IMR-90 (cell line): ENCODE measurements around the gene BCAR1. TPM values are rescaled to one million over a fixed set of nuclear protein-coding genes. Genes with fewer than 3 reads are reported as not detected.

Experiments
- ATAC-seq: fragments of 200-7000 bp; cut with Tn5 transposase; 2 replicates; pipeline ENCODE4 v1.9.1; 2020; ENCODE audit warnings: low read depth, mild to moderate bottlenecking, moderate library complexity
- BruUV-seq: library from RNA; stranded (reverse); fragments of 400-500 nt; replicated peaks from 2 replicates; lab custom pipeline; 2021; lab: Mats Ljungman, UMichigan
- CTCF ChIA-PET: fragments of 300-600 bp; formaldehyde crosslinking; extraction: SDS; loops from one replicate; lab custom pipeline; 2021; ENCODE audit warnings: antibody characterized with exemption; lab: Yijun Ruan, JAX
- POLR2A ChIA-PET: fragments of 300-600 bp; sonication (Branson Sonifier 250); formaldehyde crosslinking; loops from one replicate; lab custom pipeline; 2022; ENCODE audit warnings: antibody characterized with exemption; ENCODE audit not compliant: unreplicated experiment; lab: Charles Lee
- DNase-seq: peaks from one replicate; pipeline ENCODE4 v3.0.0; 2013
- H2AFZ ChIP-seq: replicated peaks from 2 replicates; pipeline ENCODE3; 2013; ENCODE audit warnings: low read length, mild to moderate bottlenecking; ENCODE audit not compliant: poor library complexity
- H2AK5ac ChIP-seq: 2 replicates; pipeline ENCODE4 v1.6.1; 2013; ENCODE audit warnings: low read depth, low read length, inconsistent platforms
- H2AK9ac ChIP-seq: replicated peaks from 2 replicates; pipeline ENCODE3; 2013; ENCODE audit warnings: mild to moderate bottlenecking, low read depth, low read length, moderate library complexity; ENCODE audit not compliant: poor library complexity
- H2BK120ac ChIP-seq: 2 replicates; pipeline ENCODE4 v1.6.1; 2013; ENCODE audit warnings: low read depth, low read length, inconsistent platforms
- H2BK15ac ChIP-seq: 3 replicates; pipeline ENCODE4 v1.6.1; 2013; ENCODE audit warnings: low read depth, low read length, inconsistent platforms
- H2BK20ac ChIP-seq: 2 replicates; pipeline ENCODE4 v1.6.1; 2013; ENCODE audit warnings: low read depth, mild to moderate bottlenecking, inconsistent platforms, low read length, moderate library complexity
- H2BK5ac ChIP-seq: 2 replicates; pipeline ENCODE4 v1.6.1; 2013; ENCODE audit warnings: mild to moderate bottlenecking, low read depth, low read length, inconsistent platforms; ENCODE audit not compliant: poor library complexity, severe bottlenecking
- H3K14ac ChIP-seq: replicated peaks from 2 replicates; pipeline ENCODE4 v1.6.1; 2013; ENCODE audit warnings: low read depth, low read length, inconsistent platforms
- H3K18ac ChIP-seq: 2 replicates; pipeline ENCODE4 v1.6.1; 2013; ENCODE audit warnings: low read depth, low read length, control low read depth
- H3K23ac ChIP-seq: 2 replicates; pipeline ENCODE4 v1.6.1; 2013; ENCODE audit warnings: low read depth, low read length, inconsistent platforms
- H3K27ac ChIP-seq: 2 replicates; pipeline ENCODE4 v1.5.1; 2013; ENCODE audit warnings: mild to moderate bottlenecking, control low read depth, low read length; ENCODE audit not compliant: insufficient read depth
- H3K27me3 ChIP-seq: 2 replicates; pipeline ENCODE4 v1.6.1; 2013; ENCODE audit warnings: low read length; ENCODE audit not compliant: control insufficient read depth, insufficient read depth
- H3K36me3 ChIP-seq: 2 replicates; pipeline ENCODE4 v1.6.1; 2013; ENCODE audit warnings: low read length, mixed read lengths; ENCODE audit not compliant: control insufficient read depth, insufficient read depth
- H3K4ac ChIP-seq: 2 replicates; pipeline ENCODE4 v1.6.1; 2013; ENCODE audit warnings: low read depth, low read length, inconsistent platforms
- H3K4me1 ChIP-seq: 2 replicates; pipeline ENCODE4 v1.6.1; 2013; ENCODE audit warnings: low read length, mixed read lengths; ENCODE audit not compliant: control insufficient read depth, insufficient read depth
- H3K4me2 ChIP-seq: 2 replicates; pipeline ENCODE4 v1.6.1; 2013; ENCODE audit warnings: low read depth, mild to moderate bottlenecking, control low read depth, low read length, moderate library complexity
- H3K4me3 ChIP-seq: 2 replicates; pipeline ENCODE4 v1.5.1; 2013; ENCODE audit warnings: low read depth, mild to moderate bottlenecking, control low read depth, low read length, moderate library complexity; ENCODE audit not compliant: insufficient read depth
- H3K56ac ChIP-seq: 2 replicates; pipeline ENCODE4 v1.6.1; 2013; ENCODE audit warnings: low read length, inconsistent platforms; ENCODE audit not compliant: insufficient read depth; ENCODE audit errors: extremely low read depth
- H3K79me1 ChIP-seq, 2 experiments: 2 replicates each; pipeline ENCODE4 v1.6.1; 2013; ENCODE audit warnings: low read length in 2 of 2, inconsistent platforms in 1 of 2, low read depth in 1 of 2
- H3K9ac ChIP-seq: 2 replicates; pipeline ENCODE4 v1.6.1; 2013; ENCODE audit warnings: low read depth, low read length, control low read depth
- H3K9me1 ChIP-seq: 2 replicates; pipeline ENCODE4 v1.6.1; 2013; ENCODE audit warnings: low read length, inconsistent platforms; ENCODE audit not compliant: insufficient read depth
- H3K9me3 ChIP-seq: 2 replicates; pipeline ENCODE4 v1.6.1; 2013; ENCODE audit warnings: low read length; ENCODE audit not compliant: control insufficient read depth, insufficient read depth
- H4K20me1 ChIP-seq: 2 replicates; pipeline ENCODE4 v1.6.1; 2013; ENCODE audit warnings: low read length, inconsistent platforms; ENCODE audit not compliant: insufficient read depth
- H4K5ac ChIP-seq: 2 replicates; pipeline ENCODE4 v1.6.1; 2013; ENCODE audit warnings: mild to moderate bottlenecking, low read depth, low read length, control low read depth
- H4K8ac ChIP-seq, 2 experiments: 2 replicates each; pipeline ENCODE4 v1.6.1; 2013; ENCODE audit warnings: low read depth in 2 of 2, low read length in 2 of 2, control low read depth in 1 of 2, inconsistent platforms in 1 of 2
- H4K91ac ChIP-seq: 2 replicates; pipeline ENCODE4 v1.6.1; 2013; ENCODE audit warnings: low read depth, low read length, inconsistent platforms; ENCODE audit not compliant: insufficient read depth
- MAFK ChIP-seq: IDR thresholded peaks from 2 replicates; pipeline ENCODE4 v1.6.1; 2012; ENCODE audit warnings: low read depth, low read length, improper control_type of control experiment
- WGBS, 2 experiments: methylation state at CpG; one replicate each; pipeline versions ENCODE4 v1.1.5 to v1.1.7; 2013; ENCODE audit warnings: missing lambda C conversion rate in 2 of 2; ENCODE audit not compliant: insufficient read length in 1 of 2; ENCODE audit errors: extremely low coverage in 2 of 2; 5-methylcytosine and 5-hydroxymethylcytosine counted together
- dilution Hi-C: fragments of 300-500 bp; cut with HindIII; formaldehyde crosslinking; loops from one replicate; pipeline ENCODE4 v1.14.3; 2018; ENCODE audit warnings: low sequenced_read_pairs; ENCODE audit not compliant: unreplicated experiment
- in situ Hi-C: fragments of 300-500 bp; cut with MboI; formaldehyde crosslinking; loops from 3 replicates; pipeline ENCODE4 v1.14.3; 2019; ENCODE audit warnings: low sequenced_read_pairs, inconsistent platforms, mixed read lengths
- intact Hi-C: fragments of 100-400 bp; cut with micrococcal nuclease; formaldehyde crosslinking; loops from 2 replicates; pipeline ENCODE4 v1.10.0; 2022
- polyA plus RNA-seq, 3 experiments: library from polyadenylated mRNA; depleted of rRNA; stranded (reverse); fragments of >200 nt; gene quantifications; 2 replicates each; pipeline ENCODE4 v1.2.3, GENCODE V29; 2012; ENCODE audit warnings: low replicate concordance in 1 of 3
- total RNA-seq: library from RNA; depleted of rRNA; stranded (reverse); fragments of >200 nt; gene quantifications from 2 replicates; pipeline ENCODE4 v1.2.3, GENCODE V29; 2012

BCAR1 gene
- total and polyA plus RNA-seq, 2 of the 4 experiments (the other 2 are of a cell fraction), result 18.1 to 99.4 TPM

DNA sequence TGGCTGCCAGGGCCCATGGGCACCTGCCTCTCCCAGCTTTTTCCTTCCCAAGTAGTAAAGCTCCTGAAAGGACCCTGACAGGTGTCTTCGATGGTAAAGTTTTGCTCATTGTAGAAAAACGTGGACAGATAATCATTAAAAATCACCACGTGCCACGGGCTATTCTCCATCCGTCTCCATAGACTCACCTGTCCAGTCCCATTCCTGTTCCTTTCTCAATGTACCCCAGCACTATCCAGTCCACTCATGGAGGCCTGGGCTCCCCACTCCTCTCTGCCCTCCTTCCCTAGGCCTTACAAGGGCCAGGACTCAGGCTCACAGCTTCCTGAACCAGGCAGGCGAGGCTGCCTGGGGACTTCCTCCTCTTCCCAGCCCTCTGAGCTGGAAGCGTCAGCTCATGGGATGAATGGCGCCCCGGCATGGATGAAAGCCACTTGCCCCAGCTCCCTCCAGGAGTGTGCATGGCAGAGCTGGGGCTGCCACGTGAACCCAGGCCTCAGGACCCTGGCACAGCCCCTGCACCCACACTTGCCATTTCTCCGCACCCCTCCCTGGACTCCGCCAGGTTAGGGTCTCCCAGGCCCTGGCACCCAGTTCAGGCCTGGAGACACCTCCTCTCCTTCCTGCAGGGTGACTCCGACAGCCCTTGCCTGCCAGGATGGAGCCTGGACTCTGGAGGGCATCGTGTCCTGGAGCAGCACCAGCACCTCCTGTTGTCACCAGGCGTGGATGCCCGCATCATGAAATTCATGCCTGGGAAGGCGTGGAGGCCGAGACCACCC is 23.9 kb downstream of the BCAR1 start:
- Histone ChIP-seq H3K9ac (no peak overlapping the region), H2AK9ac (peak overlapping the region; percentile 23), H3K36me3 (peaks cover 36% of the 10 kb centered on the region), H4K20me1 (peaks cover 70% of the 10 kb centered on the region), H3K14ac (no peak overlapping the region), H3K4me3 (no peak overlapping the region), H2BK15ac (no peak overlapping the region), H3K27ac (no peak overlapping the region), H3K4me1 (no peaks in the 10 kb centered on the region), H3K9me1 (peaks cover 6% of the 10 kb centered on the region; the same call in 1 of the 2 replicates), H3K4me2 (no peak overlapping the region), H3K18ac (no peak overlapping the region), H4K5ac (no peak overlapping the region), H4K91ac (no peak overlapping the region), H2BK120ac (no peak overlapping the region), H3K79me1 (peaks cover 7 to 56% of the 10 kb centered on the region in 2 experiments), H2BK5ac (no peak overlapping the region), H3K27me3 (no peaks in the 10 kb centered on the region), H3K9me3 (no peaks in the 10 kb centered on the region), H4K8ac (no peak overlapping the region), H3K23ac (no peak overlapping the region), H3K4ac (no peak overlapping the region), H2AK5ac (no peak overlapping the region), H2BK20ac (no peak overlapping the region), H2AFZ (no peak overlapping the region), H3K56ac (no peak overlapping the region)
- BruUV-seq, result no TSS peak
- TF ChIP-seq MAFK, result no peak
- intact Hi-C loops, result no loop called here
- POLR2A ChIA-PET, result no interaction called here
- DNase-seq (no peak), ATAC-seq (no peak)
- 93% methylated on average over 9 of the region's 18 CpGs; no CpG with 5 or more reads in 1 of the 2 experiments for WGBS, 2 experiments
- CTCF ChIA-PET, result no interaction called here
- dilution Hi-C loops, result no loop called here
- in situ Hi-C loops, result no loop called here
